Stimulated activated CD4-positive, alpha-beta T cell treated with anti-CD3 and anti-CD28 coated beads, TNF-alpha, amount 100 ng/mL, for 24 hours (primary cell): Measurements from ENCODE around the gene PDZD4.

ENCODE experiments used
- DNase-seq, 3 experiments: peaks; one replicate each; pipeline ENCODE4 v3.0.0-alpha.2; 2020; ENCODE audit warnings: low read depth in 3 of 3

Gene PDZD4

DNA sequence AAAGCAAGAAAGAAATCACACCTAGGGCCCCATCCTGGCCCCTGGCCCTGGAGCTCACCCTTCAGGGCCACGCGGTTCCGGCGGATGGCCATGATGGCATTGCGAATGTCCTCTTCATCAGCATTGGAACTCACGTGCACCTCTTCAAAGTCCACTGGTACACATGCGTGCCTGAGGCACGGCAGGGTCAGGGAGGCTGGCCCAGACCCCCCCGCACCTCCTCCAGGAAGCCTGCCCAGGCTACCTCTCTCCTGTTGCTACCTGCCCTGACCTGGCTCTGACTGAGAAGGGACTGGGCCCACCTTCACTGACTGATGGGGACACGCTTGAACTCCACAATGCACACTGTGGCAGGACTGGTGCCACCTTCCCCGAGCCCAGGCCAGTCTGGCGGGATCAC lies 40.7 kb downstream of the PDZD4 start:
- DNase-seq, result no peak

DNA sequence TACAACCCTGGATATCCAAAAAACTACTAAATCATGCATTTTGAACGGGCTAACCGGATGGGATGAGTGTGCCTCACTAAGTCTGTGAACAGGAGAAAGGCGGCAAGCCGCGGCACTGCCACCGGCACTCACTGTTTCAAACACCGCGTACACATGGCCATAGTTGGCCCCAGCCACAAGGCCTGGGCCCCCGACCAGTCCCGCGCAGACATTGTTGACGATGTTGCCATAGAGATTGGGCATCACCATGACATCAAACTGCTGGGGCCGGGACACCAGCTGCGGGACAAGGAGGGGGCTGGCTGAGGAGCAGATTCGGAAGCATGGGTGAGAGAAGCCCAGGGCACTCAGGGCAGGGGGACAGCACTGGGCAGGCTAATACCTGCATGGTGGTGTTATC lies 43.7 kb downstream of the PDZD4 start:
- no peak for DNase-seq

DNA sequence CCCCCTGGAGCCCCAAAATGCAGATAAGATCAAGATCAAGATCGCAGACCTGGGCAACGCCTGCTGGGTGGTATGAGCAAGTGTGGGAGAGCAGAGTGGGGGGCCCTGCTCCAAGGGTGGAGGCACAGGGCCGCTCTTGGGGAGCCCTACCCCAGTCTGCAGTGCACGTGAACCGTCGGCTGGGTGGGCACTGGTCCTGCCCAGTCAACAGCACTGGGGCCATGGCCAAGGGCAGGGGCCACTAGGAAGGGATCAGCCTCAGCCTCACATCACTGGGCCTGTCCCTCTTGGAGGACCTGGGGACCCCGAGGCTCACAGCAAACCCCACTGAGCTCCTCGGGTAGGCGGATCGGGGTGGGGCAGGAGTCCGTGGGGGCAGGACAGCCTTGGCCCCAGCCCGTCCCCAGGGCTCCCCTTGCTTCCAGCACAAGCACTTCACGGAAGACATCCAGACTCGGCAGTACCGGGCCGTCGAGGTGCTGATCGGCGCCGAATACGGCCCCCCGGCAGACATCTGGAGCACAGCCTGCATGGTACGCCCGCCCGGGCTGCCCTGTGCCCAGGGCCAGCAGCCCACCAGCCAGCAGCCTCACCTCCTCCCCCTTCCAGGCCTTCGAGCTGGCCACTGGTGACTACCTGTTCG lies 45.9 kb downstream of the PDZD4 start:
- DNase-seq, result no peak

DNA sequence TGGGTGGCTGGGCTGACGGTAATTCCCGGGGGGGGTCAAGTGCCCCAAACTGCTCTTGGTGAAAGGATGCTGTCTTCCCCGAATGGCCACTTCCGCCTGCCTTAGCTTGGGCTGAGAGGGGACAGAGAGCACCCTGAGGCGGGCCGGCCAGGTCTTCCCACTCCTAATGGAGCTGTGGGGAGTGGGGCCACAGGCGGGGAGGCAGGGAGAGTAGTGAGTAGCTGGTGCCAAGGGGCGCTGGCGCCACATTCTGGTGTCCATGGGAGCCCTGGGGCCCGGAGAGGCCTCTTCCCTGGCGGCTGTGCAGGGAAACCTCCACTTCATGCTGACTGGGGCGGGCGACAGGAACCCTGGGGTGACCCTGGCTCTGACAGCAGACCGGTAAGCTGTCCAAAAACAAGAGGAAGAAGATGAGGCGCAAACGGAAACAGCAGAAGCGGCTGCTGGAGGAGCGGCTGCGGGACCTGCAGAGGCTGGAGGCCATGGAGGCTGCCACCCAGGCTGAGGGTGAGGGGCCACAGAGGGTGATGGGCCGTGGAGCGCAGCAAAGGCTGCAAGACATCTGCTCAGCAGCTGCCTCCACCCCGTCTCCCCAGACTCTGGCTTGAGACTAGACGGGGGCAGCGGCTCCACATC lies 46.8 kb downstream of the PDZD4 start:
- no peak for DNase-seq

DNA sequence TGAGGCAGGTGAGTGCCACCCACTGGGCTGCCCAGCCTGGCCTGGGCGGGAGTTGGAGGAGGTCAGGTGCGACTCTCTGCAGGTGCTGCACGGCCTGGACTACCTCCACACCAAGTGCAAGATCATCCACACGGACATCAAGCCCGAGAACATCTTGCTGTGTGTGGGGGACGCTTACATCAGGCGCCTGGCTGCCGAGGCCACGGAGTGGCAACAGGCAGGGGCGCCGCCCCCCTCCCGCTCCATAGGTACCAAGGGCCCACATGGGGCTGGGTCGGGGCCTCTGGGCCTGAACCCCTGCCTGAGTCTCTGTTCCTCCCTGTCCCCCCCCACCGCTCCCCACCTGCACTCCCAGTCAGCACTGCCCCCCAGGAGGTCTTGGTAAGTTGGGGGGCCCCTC lies 47.5 kb downstream of the PDZD4 start:
- DNase-seq, result no peak

DNA sequence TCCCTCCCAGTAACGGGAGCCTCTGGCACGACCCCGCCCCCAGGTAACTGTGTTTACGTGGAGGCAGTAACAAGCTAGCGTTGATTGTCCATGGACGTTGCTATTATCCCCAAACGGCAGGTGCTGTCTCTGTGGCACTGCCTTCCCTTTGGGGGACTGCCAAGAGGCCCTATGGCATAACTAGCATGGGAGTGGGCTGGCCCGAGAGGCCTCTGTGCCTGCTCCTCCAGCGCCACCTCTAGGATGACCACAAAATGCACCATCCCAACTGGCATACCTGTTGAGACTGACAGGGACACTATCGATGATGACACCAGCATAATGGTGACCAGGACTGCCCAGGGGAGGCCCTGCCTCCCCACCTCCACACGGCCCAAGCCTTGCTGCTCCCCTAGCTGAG lies 48.0 kb downstream of the PDZD4 start:
- no peak for DNase-seq

DNA sequence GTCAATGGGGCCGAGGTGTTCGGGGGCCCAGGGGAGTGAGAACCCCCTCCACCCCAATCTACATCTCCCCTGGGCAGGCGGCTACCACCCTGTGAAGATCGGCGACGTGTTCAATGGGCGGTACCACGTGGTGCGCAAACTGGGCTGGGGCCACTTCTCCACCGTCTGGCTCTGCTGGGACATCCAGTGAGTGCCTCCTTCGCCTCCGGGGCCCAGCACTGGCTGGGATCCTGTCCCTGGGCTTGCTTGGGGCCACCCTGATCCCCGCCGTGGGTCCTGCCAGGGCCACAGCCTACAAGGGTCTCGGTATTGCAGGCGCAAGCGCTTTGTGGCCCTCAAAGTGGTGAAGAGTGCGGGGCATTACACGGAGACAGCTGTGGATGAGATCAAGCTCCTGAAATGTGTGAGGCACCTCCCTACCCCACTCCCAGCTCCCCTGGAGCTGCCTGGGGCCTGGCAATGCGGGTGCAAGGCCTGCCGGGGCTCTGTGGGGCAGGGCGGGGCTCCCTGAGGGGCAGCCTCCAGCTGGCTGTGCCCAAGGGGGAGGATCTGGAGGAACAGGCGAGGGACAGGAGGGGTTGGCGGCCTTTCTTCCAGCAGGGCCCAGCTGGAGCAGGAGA lies 48.8 kb downstream of the PDZD4 start:
- DNase-seq, result no peak

DNA sequence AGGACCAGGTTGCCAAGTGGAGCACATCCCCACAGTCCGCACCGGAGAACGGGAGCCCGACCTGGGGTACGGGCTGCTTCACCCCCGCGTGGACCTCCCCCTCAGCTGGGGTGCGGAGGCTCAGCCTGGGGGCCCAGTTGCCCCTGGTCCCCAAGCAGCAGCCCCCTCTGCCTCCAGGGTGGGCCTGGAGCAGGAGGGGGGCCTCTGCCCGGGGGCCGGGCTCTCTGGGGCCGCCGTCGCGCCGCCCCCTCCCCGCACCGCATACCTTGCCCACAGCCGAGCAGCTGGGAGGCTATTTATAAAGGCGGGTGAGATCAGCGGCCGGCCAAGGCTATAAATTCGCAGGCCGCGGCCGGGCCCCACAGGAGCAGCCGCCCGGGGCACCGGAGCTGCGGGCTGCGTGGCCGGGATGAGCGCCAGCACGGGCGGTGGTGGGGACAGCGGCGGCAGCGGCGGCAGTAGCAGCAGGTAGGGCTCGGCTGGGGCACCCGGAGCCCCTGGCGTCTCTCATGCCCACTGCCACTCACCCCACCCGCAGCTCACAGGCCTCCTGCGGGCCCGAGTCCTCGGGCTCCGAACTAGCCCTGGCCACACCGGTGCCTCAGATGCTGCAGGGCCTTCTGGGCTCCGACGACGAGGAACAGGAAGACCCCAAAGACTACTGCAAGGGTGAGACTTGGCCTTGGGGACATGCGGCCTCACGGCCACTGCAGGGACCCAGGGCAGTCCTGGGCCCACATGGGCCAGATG lies 49.5 kb downstream of the PDZD4 start, which contains the start of gene SRPK3:
Gene SRPK3, plus strand, starts transcription at position 364 of the 750 bp plus-strand sequence. Its CDS starts 46 bp downstream, at position 410.
- DNase-seq, result no peak

DNA sequence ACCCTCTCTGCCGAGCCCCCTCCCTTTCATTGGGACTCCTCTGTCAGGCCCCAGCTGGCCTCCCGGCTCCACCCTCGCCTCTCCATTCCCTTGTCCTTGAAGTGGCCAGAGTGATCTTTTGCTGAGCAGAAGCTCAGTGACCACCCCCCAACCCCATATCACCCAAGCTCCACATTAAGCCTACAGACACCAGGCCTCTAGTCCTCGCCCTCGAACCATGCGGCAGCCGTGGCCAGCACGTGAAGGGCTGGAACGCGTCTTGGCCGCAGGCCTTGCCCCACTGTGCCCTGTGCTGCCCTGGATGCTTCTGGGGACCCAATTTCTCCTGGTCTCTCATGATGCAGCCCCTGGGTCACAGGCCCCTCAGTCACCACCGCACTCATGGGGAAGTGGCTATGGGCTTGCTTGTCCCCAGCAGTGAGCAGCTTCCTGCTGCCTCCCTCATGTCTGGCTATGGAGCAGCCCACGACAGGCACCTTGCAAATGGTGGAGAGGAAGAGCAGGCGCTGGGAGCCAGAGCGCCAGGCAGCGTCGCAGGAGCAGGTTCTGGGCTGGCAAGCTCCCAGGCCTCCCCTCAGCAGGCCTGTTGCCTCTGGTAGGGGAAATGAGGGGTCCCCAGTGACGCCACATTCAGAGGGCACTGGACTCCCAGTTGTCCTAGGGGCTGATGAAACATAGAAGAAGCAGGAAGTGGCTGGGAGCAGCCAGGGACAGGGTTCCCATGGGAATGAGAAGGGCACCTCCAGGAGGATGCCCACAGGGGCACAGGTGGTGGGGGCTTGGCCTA lies 50.3 kb downstream of the PDZD4 start:
- DNase-seq, result no peak

DNA sequence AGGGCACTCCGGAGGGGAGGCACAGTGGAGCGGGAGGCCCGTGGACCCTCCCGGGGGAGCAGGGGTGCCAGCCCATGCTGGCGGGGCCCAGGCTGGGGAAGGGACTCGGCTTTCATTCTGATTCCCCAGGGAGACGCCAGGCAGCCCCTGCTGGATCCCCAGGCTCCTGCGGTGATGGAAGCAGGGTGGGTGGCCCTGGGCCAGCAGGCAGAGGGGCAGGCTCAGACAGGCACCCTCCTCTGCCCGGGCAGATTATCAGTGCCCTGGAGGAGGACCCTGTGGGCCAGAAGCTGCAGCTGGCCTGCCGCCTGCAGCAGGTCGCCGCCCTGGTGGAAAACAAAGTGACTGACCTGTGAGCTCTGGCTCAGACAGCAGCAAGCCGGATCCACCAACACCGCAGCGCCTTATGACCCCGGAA lies 51.7 kb downstream of the PDZD4 start:
- DNase-seq, result no peak

DNA sequence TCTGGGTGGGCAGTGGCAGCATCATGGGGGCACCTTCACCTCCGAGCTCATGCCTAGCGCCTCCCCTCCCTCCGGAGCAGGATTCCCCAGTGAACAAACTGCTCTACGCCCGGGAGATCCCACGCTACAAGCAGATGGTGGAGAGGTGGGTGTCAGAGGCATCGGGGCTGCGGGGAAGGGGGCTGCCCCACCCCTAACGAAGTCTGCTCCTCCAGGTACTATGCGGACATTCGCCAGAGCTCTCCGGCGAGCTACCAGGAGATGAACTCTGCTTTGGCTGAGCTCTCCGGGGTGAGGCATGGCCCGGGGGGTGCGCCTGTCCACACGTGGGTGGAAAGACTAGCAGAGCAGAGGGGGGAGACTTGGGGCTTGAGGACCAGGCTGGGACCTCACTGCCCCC lies 52.2 kb downstream of the PDZD4 start:
- no peak for DNase-seq

DNA sequence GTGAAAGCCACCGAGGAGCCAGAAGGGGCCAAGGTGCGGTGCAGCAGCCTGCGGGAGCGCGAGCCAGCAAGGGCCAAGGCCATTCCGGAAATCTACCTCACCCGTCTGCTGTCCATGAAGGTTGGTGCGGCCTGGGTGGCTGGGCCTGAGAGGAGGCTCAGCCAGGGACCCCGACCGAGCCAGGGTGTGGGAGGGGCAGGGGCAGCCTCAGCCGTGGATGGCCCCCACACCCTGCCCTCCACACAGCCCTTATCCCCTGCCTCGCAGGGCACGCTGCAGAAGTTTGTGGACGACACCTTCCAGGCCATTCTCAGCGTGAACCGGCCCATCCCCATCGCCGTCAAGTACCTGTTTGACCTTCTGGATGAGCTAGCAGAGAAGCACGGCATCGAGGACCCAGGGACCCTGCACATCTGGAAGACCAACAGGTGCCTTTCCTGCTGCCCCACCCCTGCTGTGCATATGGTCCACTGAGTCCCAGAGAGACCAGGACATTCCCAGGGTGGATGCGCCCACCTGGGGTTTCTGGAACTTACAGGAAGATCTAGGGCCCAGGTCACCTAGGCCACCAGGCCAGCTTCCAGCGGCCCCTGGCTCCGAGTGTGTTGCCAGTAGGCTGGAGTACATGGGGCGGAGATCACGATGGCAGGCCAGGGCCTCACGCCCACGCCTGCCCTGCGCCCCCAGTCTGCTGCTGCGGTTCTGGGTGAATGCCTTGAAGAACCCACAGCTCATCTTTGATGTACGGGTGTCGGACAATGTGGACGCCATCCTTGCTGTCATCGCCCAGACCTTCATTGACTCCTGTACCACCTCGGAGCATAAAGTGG lies 52.9 kb downstream of the PDZD4 start:
- DNase-seq, result no peak

DNA sequence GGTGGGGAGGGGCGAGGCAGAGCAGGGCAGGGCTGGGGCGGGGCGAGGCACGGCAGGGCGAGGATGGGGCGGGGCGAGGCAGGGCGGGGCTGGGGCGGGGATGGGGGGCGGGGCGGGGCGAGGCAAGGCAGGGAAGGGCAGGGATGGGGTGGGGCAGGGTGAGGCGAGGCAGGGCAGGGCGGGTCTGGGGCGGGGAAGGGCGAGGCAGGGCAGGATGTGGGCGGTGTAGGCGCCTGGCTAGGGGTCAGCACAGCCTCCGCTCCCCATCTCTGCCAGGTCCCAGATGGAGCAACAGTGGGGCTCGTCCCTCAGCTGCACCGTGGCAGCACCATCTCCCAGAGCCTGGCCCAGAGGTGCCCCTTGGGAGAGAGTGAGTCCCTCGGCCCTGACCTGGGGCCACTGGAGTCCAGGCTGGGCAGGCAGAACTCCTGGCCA lies 53.7 kb downstream of the PDZD4 start:
- DNase-seq, result no peak

DNA sequence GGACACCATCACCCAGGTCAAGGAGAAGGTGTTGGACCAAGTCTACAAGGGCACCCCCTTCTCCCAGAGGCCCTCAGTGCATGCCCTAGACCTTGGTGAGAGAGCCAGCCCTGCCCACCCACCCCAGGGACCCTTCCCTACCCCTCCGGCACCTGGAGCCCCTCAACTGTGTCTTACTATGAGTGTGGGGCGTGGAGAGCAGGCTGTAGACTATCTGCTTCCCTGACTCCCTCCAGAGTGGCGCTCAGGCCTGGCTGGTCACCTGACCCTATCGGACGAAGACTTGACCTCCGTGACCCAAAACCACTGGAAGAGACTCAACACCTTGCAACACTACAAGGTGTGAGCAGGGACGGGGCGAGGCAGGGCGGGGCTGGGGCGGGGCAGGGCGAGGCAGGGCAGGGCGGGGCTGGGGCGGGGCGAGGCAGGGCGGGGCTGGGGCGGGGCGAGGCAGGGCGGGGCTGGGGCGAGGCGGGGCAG lies 54.2 kb downstream of the PDZD4 start:
- DNase-seq, result no peak

DNA sequence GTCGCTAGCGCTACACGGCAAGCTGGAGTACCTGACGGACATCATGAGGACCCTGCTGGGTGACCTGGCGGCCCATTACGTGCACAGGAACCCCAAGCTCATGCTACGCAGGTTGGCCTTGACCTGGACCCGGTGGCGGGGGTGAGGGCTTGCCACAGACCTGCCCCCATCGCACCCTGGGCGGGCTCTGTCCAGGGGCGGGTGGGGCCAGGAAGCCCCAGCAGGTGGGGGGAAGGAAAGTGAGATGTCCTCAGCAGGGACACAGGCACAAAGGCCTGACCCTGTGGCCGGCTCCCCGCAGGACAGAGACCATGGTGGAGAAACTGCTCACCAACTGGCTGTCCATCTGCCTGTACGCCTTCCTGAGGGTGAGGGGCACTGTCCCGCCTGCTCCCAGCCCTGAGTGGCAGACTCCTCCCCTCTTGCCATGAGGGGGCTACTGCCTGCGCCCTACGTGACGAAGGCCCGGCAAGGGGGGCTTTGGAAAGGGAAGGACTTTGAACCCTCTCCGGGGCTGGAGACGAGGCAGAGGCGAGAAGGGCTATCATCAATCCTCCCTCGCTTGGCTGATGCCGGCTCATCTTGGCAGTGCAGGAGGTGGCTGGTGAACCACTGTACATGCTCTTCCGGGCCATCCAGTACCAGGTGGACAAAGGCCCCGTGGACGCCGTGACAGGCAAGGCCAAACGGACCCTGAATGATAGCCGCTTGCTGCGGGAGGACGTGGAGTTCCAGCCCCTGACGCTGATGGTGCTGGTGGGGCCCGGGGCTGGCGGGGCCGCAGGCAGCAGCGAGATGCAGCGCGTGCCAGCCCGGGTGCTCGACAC lies 54.8 kb downstream of the PDZD4 start:
- no peak for DNase-seq

DNA sequence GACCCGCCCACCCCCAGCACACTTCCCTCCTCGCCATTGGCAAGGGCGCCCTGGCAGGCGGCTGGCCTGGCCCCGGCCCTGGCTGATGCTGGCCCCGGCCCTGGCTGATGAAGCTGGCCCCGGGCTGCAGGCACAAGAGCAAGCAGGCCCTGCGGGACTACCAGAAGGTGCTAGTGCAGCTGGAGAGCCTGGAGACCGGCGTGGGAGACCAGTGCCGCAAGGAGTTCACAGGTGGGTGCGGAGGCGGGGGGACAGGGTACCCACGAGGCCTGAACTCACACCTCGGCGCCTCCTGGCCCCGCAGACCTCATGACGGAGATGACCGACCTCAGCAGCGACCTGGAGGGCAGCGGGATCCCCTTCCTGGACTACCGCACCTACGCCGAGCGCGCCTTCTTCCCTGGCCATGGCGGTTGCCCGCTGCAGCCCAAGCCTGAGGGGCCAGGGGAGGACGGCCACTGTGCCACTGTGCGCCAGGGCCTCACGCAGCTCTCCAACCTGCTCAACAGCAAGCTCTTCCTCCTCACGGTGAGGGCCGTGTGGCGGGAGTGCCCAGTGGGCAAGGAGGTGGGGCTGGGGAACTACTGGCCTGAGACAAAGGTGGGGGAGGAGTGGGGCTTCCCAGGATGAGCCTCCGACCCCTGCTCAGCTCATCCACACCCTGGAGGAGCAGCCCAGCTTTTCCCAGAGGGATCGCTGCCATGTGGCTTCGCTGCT lies 55.6 kb downstream of the PDZD4 start:
- DNase-seq, result no peak

DNA sequence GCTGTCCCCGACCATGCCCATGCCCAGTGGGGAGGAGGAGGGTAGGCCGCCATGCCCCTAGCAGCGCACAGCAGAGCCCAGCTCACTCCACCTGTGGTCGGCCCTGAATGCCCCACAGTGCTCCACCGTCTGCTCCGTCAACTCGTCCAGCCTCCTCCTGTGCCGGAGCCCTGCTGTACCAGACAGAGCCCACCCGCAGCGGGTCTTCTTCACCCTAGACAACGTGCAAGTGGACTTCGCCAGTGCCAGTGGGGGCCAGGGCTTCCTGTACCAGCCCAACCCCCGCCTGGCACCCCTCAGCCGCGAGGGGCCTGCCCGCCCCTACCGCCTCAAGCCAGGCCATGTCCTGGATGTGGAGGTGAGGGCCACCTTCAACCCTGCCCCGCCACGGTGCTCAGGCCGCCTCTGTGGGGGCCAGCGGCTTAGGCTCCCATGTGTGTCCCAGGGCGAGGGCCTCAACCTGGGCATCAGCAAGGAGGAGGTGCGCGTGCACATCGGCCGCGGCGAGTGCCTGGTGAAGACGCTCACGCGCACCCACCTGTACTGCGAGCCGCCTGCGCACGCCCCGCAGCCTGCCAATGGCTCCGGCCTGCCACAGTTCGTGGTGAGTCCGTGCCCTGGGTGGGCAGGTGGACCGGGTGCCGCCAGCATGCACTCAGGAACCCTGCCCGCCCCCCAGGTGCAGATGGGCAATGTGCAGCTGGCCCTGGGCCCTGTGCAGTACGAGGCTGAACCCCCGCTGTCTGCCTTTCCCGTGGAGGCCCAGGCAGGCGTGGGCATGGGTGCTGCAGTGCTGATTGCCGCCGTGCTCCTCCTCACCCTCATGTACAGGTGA lies 56.4 kb downstream of the PDZD4 start:
- DNase-seq, result no peak

DNA sequence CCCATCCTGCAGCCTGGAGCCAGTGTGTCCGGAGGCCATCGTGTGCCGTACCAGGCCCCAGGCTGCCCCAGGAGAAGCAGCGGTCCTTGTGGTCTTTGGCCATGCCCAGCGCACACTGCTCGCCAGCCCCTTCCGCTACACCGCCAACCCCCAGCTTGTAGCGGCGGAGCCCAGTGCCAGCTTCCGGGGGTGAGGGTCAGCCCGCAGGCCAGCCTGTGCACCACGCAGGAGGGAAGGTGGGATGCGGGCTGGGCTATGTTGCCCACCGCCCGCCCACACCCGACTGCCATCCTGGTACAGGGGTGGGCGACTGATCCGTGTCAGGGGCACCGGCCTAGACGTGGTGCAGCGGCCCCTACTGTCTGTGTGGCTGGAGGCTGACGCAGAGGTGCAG lies 57.1 kb downstream of the PDZD4 start:
- DNase-seq, result no peak
